K562 (cell line): Measurements from ENCODE around the gene COL9A3.

Source experiments
- ADNP ChIP-seq: fragments of 200-800 bp; sonication (Bioruptor generic); IDR thresholded peaks from 2 replicates; pipeline ENCODE4 v1.6.1; 2016; ENCODE audit warnings: missing genetic modification characterization, missing compliant biosample characterization
- DLX4 ChIP-seq: fragments of 250-450 bp; sonication (Bioruptor Pico); IDR thresholded peaks from 2 replicates; pipeline ENCODE4 v1.6.1; 2021; ENCODE audit warnings: mild to moderate bottlenecking
- JUND ChIP-seq, 2 experiments: IDR thresholded peaks; 2 replicates in 1 of 2; 3 replicates in 1 of 2; pipeline ENCODE4 v1.6.1; 2011; ENCODE audit warnings: borderline replicate concordance in 2 of 2, low read depth in 2 of 2, low read length in 2 of 2, improper control_type of control experiment in 1 of 2, missing biosample characterization in 1 of 2, missing genetic modification characterization in 1 of 2, missing genetic modification reagents in 1 of 2
- POLR2A ChIP-seq: fragments of 450-650 bp; conservative IDR thresholded peaks from 2 replicates; pipeline ENCODE4 v1.6.1; 2016
- TF ChIP-seq, protein P1 (sequence below): sonication (generic); formaldehyde crosslinking; IDR thresholded peaks from 2 replicates; pipeline ENCODE4 v1.8.1; 2023; ENCODE audit warnings: mild to moderate bottlenecking, missing genetic modification reagents, moderate library complexity
- TF ChIP-seq, protein P2 (sequence below): sonication (generic); formaldehyde crosslinking; IDR thresholded peaks from 2 replicates; pipeline ENCODE4 v1.8.0; 2022; ENCODE audit warnings: mild to moderate bottlenecking, missing genetic modification reagents

DNA sequence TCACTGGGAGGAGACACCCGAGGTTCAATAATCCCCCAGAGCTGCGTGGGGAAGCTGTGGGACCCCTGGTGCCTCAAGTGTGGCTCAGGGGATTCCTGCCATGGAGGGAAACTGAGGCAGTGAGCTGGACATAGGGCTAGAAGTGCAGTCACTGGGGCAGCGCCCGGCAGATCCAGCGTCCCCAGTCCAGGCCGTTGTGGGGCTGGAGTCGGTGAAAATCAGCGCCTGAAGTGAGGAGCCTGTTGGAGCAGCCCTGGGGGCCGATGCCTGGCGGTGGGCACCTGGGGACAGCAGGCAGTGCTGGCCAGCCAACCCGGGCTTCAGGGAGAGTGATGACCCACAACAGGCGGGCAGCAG lies 2.2 kb upstream of the COL9A3 start:
- TF ChIP-seq ADNP (no peak), POLR2A (no peak), JUND (IDR thresholded peaks at IDR 0.05; ENCODE audit: borderline replicate concordance, low read depth, low read length) (no peak), JUND (tag; IDR thresholded peaks at IDR 0.05; ENCODE audit: borderline replicate concordance, low read depth, low read length) (no peak), DLX4 (CRISPR knock-in tag) (no peak)
- TF ChIP-seq, protein P1, sequence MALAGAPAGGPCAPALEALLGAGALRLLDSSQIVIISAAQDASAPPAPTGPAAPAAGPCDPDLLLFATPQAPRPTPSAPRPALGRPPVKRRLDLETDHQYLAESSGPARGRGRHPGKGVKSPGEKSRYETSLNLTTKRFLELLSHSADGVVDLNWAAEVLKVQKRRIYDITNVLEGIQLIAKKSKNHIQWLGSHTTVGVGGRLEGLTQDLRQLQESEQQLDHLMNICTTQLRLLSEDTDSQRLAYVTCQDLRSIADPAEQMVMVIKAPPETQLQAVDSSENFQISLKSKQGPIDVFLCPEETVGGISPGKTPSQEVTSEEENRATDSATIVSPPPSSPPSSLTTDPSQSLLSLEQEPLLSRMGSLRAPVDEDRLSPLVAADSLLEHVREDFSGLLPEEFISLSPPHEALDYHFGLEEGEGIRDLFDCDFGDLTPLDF (CRISPR knock-in tag): no peak
- TF ChIP-seq, protein P2, sequence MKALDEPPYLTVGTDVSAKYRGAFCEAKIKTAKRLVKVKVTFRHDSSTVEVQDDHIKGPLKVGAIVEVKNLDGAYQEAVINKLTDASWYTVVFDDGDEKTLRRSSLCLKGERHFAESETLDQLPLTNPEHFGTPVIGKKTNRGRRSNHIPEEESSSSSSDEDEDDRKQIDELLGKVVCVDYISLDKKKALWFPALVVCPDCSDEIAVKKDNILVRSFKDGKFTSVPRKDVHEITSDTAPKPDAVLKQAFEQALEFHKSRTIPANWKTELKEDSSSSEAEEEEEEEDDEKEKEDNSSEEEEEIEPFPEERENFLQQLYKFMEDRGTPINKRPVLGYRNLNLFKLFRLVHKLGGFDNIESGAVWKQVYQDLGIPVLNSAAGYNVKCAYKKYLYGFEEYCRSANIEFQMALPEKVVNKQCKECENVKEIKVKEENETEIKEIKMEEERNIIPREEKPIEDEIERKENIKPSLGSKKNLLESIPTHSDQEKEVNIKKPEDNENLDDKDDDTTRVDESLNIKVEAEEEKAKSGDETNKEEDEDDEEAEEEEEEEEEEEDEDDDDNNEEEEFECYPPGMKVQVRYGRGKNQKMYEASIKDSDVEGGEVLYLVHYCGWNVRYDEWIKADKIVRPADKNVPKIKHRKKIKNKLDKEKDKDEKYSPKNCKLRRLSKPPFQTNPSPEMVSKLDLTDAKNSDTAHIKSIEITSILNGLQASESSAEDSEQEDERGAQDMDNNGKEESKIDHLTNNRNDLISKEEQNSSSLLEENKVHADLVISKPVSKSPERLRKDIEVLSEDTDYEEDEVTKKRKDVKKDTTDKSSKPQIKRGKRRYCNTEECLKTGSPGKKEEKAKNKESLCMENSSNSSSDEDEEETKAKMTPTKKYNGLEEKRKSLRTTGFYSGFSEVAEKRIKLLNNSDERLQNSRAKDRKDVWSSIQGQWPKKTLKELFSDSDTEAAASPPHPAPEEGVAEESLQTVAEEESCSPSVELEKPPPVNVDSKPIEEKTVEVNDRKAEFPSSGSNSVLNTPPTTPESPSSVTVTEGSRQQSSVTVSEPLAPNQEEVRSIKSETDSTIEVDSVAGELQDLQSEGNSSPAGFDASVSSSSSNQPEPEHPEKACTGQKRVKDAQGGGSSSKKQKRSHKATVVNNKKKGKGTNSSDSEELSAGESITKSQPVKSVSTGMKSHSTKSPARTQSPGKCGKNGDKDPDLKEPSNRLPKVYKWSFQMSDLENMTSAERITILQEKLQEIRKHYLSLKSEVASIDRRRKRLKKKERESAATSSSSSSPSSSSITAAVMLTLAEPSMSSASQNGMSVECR (CRISPR knock-in tag): no peak
